ENCODE data around the gene DCAF15. TPM values are rescaled to one million over a fixed set of nuclear protein-coding genes. Genes with fewer than 3 reads are reported as not detected.

DCAF15 gene
- total RNA-seq, 1 donor from 2014 or later, result 83.4 TPM

DNA sequence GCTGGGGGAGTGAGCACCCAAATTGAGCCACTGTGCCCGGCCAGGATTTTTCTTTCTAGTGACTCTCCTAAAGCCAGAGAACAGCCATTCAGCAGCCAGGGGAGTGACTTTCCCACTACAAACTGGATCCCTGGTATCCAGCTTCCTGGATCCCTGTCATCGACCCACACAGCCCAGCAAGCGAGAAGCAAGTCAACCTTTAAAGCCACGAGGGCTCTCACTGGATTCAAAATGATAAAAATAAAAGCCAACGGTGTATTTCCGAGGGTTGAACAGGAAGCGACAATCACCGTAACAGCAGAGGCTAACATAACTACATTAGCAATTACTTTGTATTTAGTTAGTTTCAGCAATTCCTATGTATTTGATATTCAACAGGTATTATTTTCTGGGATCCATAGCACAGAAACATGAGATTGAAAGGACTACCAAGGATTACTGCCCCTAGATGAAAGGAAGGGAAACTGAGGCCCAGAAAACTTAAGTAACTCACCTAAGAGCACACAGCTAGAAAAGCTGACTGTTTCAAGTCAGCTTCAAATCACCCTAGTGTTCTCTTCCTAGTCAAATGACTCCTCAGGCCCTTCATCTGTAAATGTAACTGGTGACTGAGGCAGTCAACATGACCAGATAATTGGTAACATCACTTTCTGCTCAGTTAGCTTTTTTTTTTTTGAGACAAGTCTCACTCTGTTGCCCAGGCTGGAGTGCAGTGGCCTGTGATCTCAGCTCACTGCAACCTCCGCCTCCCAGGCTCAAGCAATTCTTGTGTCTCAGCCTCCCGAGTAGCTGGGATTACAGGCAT lies 51.1 kb downstream of the DCAF15 start:
- ChIA-PET POLR2A (interaction anchor here (0.5 to 9.5 kb wide), 9 partner anchors 15 to 75 kb away, joined by 3 to 107 read pairs (median 6); partner anchors contain the start of genes DCAF15 and IL27RA), CTCF (interaction anchor here (2.5 kb wide), 1 partner anchor 28 kb away, joined by 8 read pairs; the partner anchor contains the start of gene IL27RA)
- Mint-ChIP-seq H3K4me1 (peaks cover 68% of the 10 kb centered on the region), H3K9me3 (no peaks in the 10 kb centered on the region), H3K27me3 (no peaks in the 10 kb centered on the region), H3K27ac (peak overlapping the region; percentile 92), H3K4me3 (peak overlapping the region; percentile 55), H3K36me3 (ENCODE audit: low read depth) (peaks cover 16% of the 10 kb centered on the region)
- ATAC-seq (ENCODE audit: low read depth), result no peak
- DNase-seq, result no peak
- TF ChIP-seq, protein P1, sequence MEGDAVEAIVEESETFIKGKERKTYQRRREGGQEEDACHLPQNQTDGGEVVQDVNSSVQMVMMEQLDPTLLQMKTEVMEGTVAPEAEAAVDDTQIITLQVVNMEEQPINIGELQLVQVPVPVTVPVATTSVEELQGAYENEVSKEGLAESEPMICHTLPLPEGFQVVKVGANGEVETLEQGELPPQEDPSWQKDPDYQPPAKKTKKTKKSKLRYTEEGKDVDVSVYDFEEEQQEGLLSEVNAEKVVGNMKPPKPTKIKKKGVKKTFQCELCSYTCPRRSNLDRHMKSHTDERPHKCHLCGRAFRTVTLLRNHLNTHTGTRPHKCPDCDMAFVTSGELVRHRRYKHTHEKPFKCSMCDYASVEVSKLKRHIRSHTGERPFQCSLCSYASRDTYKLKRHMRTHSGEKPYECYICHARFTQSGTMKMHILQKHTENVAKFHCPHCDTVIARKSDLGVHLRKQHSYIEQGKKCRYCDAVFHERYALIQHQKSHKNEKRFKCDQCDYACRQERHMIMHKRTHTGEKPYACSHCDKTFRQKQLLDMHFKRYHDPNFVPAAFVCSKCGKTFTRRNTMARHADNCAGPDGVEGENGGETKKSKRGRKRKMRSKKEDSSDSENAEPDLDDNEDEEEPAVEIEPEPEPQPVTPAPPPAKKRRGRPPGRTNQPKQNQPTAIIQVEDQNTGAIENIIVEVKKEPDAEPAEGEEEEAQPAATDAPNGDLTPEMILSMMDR (IDR thresholded peaks at IDR 0.05), result no peak
- intact Hi-C loops (cut with micrococcal nuclease), result loop anchor here (2.0 to 10.0 kb wide), 2 partner anchors 133 to 849 kb away; partner anchors contain the start of genes ASF1B, IER2 and STX10

DNA sequence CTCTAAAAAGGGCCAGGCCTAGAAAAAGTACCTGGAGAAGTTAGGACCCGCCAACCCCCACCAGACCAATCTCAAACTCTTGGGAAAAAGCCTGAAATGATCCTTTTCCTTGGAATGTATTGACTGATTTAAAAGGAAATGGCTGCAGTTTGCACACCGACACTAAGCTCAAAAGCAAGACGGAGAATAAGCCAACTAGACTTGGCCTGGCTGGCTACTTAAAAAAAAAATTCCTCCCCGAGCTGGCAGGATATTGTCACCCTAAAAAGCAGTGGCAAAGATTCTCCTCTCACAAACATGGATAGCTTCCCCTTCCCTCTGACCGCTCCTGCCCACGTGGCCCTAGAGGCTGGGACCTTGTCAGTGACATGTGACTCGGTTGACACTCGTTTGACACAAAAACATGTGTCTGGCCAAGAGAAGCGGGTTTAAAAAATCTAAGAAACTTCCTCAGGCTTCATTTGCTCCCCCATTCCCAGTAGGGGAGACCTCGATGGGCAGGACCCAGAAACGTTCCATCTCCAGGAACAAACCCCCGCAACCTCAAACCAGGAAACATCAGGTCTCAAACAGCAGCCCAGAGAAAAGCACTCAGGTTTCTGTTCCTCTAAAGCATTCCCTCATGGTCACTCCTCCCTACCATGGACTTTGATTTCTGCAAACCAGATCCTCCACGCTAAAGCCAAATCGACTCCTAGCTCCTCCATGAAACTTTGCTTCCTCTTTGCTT lies 52.5 kb downstream of the DCAF15 start:
- DNase-seq, result peak; percentile 22
- ChIA-PET POLR2A (interaction anchor here (0.5 to 9.5 kb wide), 11 partner anchors 12 to 283 kb away, joined by 4 to 107 read pairs (median 10); partner anchors contain the start of genes DCAF15, IL27RA and RLN3), CTCF (interaction anchor here (1.1 kb wide), 1 partner anchor 23 kb away, joined by 4 read pairs; no protein-coding TSS in a partner anchor)
- Mint-ChIP-seq H3K4me1 (peaks cover 63% of the 10 kb centered on the region), H3K27ac (peak overlapping the region; percentile 92), H3K9me3 (no peaks in the 10 kb centered on the region), H3K27me3 (no peaks in the 10 kb centered on the region), H3K36me3 (ENCODE audit: low read depth) (peaks cover 10% of the 10 kb centered on the region), H3K4me3 (peak overlapping the region; percentile 83)
- TF ChIP-seq, protein P1 (IDR thresholded peaks at IDR 0.05), result no peak
- intact Hi-C loops (cut with micrococcal nuclease), result loop anchor here (2.0 to 10.0 kb wide), 5 partner anchors 132 to 887 kb away; partner anchors contain the start of genes ASF1B, DDX39A, IER2 and NACC1
- no peak for ATAC-seq (ENCODE audit: low read depth)

DNA sequence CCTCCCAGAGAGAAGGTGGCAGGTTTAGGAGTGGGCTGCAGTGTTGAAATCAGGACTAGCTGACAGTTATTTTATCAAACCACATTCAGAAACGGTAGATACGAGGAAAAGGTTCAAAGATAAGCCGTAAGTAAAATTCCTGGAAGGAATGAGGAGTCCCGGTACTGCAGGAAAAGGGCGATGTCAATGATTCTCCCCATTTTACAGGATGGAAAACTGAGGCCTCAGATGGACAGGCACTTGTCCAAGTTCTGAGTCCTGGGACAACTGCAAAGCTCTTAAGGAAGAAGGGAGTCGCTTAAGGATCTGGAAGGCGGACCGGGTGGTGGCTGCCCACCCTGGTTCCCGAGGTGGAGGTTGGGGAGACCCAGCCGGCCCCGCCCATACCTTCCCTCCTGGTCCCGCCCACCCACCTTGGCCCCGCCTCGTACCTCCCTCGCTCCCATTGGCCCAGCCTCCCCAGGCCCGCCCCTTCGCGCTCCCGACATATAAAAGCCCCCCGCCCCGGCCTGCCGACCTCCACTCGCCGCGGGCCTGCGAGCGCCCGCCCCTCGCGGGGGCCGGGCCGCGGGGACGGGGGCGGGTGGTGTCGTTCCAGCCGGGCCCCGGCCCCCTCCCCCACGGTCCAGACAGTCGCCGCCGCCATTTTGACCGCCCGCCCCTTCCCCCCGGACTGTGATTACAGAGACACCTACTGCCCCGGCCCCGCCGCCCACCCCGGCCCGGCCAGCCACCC lies 53.2 kb downstream of the DCAF15 start:
- Mint-ChIP-seq H3K36me3 (ENCODE audit: low read depth) (peaks cover 8% of the 10 kb centered on the region), H3K27ac (peak overlapping the region; percentile 98), H3K4me3 (peak overlapping the region; percentile 94), H3K4me1 (peaks cover 56% of the 10 kb centered on the region), H3K27me3 (no peaks in the 10 kb centered on the region), H3K9me3 (no peaks in the 10 kb centered on the region)
- ChIA-PET CTCF (interaction anchor here (1.1 kb wide), 1 partner anchor 24 kb away, joined by 4 read pairs; no protein-coding TSS in a partner anchor), POLR2A (interaction anchor here (0.5 to 9.5 kb wide), 27 partner anchors 10 to 853 kb away, joined by 3 to 107 read pairs (median 5); partner anchors contain the start of genes DCAF15, IL27RA and RLN3)
- TF ChIP-seq, protein P1 (IDR thresholded peaks at IDR 0.05), result no peak
- ATAC-seq (ENCODE audit: low read depth), result peak; percentile 55
- intact Hi-C loops (cut with micrococcal nuclease), result loop anchor here (1.0 to 10.0 kb wide), 12 partner anchors 10 to 888 kb away; partner anchors contain the start of genes ASF1B, BRME1, CC2D1A and DCAF15
- DNase-seq, result peak; percentile 87

DNA sequence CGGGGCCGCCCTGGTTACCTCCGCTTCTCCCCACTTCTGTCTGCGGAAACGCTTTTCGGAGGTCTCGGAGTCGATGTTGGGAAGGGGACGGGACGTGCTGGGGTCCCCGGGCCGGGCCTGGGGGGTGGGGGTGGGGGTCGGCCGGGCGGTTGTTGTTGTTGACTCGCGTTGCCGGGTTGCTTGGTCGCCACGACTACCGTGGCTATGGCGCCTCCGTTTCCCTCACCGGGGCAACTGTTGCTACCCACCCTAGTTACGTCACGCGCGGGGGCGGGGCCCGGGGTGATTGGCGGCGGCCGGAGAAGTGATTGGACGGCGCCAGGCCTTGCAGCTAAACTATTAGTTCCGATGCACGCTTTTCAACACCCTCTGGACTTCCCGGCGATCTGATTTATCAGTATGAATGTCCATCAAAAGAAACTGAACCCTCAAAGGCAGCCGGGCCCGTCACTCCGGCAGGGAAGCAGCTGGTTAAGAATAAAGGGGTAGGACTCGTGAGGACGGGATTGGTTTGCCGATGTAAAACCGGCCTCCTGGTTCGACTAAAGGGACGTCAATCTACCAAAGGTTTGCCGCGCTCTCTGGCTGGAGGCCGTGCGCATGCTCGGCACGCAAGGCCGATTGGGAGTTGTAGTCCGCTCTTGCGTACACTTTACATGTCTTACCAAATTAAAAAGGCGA lies 53.9 kb downstream of the DCAF15 start, which contains the start of gene RFX1:
Gene RFX1 (minus strand): TSS at position 236 of the 681 bp plus-strand sequence. CDS start 12,477 bp downstream, outside the sequence.
- no peaks in the 10 kb centered on the region for H3K9me3 Mint-ChIP-seq
- H3K27me3 Mint-ChIP-seq, result no peaks in the 10 kb centered on the region
- CTCF ChIA-PET, result no interaction called here
- H3K27ac Mint-ChIP-seq, result peak within 1 kb of the TSS; percentile 98
- POLR2A ChIA-PET, result interaction anchor here (0.5 to 5.4 kb wide), 26 partner anchors 9 to 888 kb away, joined by 3 to 42 read pairs (median 4); partner anchors contain the start of genes C19orf53, DCAF15, IL27RA and NACC1
- peaks cover 49% of the 10 kb centered on the region for H3K4me1 Mint-ChIP-seq
- H3K36me3 Mint-ChIP-seq (ENCODE audit: low read depth), result peaks cover 6% of the 10 kb centered on the region
- TF ChIP-seq, protein P1 (IDR thresholded peaks at IDR 0.05), result no peak
- peak; percentile 100 for DNase-seq
- peak within 1 kb of the TSS; percentile 94 for H3K4me3 Mint-ChIP-seq
- peak; percentile 74 for ATAC-seq (ENCODE audit: low read depth)
- intact Hi-C loops (cut with micrococcal nuclease), result loop anchor here (1.0 to 10.0 kb wide), 11 partner anchors 9 to 889 kb away; partner anchors contain the start of genes BRME1, CC2D1A, DCAF15 and DDX39A

Data from activated B cell treated with CpG ODN at 0.5 μM for 24 hours (primary cell).